COR-L47 (cell line): ENCODE results near the gene DNAJC12.
"Not testable (repeated sequence)": the region's sequence is repeated elsewhere in the genome, so short reads cannot be mapped to it uniquely, and the experiment has no call there.

ENCODE experiments used
- DNase-seq: peaks from one replicate; lab custom pipeline; 2025; lab: John Stamatoyannopoulos, UW

Gene DNAJC12

GRCh38 chr10:67837541-67838314 lies at the start of gene DNAJC12:
Gene DNAJC12, minus strand, starts transcription at chr10:67838188. Its CDS starts 177 bp downstream, at chr10:67838011.
- peak; percentile 18 for DNase-seq

GRCh38 chr10:67884842-67885670 lies 47.1 kb upstream of the DNAJC12 start:
- peak; percentile 62 for DNase-seq

- DNase-seq = peak; percentile 86
Measured at GRCh38 chr10:67884313-67884841, 46.4 kb upstream of the DNAJC12 start, which contains the start of gene SIRT1. Gene SIRT1, plus strand, starts transcription at chr10:67884656. Its CDS starts 66 bp downstream, at chr10:67884722.

- no peak for DNase-seq
Measured at GRCh38 chr10:67883710-67884312, 45.8 kb upstream of the DNAJC12 start.

GRCh38 chr10:67878133-67878532 lies 40.1 kb upstream of the DNAJC12 start:
- DNase-seq = no peak

GRCh38 chr10:67877421-67877820 lies 39.4 kb upstream of the DNAJC12 start:
- not testable (repeated sequence) for DNase-seq

GRCh38 chr10:67875340-67876238 lies 37.6 kb upstream of the DNAJC12 start:
- DNase-seq = no peak

- no peak for DNase-seq
Measured at GRCh38 chr10:67869996-67870395, 32.0 kb upstream of the DNAJC12 start.

- DNase-seq = no peak
Measured at GRCh38 chr10:67868132-67868531, 30.1 kb upstream of the DNAJC12 start.

DNA sequence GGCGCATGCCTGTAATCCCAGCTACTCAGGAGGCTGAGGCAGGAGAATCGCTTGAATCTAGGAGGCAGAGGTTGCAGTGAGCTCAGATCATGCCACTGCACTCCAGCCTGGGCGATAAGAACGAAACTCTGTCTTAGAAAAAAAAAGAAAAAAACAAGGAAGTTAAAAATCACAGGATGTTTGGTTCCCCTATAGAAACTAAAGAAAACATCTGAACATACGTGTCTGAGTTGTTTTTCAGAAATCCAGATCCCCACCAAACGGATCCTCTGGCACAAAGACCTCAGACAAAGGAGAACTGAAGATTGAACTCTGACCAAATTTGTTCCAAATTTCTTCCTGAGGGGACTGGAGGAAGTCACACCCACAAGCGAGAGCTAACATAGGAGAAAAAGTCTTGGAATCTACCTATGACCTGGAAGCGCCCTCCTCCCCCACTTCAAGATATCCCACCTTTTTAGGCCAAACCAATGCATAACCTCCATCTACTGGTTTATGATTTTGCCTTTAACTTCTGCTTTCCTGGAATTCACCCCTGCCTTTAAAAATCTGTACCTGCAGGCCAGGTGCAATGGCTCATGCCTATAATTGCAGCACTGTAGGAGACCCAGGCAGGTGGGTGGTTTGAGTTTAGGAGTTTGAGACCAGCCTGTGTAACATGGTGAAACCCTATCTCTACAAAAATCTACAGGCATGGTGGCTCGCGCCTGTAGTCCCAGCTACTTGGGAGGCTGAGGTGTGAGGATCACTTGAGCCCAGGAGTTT lies 26.8 kb upstream of the DNAJC12 start:
- DNase-seq = no peak

DNA sequence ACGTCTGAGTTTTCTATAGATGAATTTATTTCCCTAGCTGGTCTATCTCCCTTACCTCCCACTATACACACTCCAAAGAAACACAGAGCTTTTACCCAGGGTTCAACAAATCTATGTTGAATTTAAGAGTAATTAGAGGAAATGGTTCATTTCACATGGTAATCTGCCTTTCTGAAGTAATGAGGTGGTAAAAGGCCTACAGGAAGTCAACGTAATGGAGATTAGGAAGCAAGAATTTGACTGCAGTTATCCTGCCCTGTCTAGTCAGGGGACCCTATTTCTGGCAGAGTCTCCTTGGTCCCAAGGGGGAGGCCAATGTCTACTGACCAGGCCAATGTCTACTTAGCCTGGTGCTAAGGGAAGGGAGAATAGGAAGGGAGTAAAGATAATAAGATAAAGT lies 25.1 kb upstream of the DNAJC12 start:
- no peak for DNase-seq

DNA sequence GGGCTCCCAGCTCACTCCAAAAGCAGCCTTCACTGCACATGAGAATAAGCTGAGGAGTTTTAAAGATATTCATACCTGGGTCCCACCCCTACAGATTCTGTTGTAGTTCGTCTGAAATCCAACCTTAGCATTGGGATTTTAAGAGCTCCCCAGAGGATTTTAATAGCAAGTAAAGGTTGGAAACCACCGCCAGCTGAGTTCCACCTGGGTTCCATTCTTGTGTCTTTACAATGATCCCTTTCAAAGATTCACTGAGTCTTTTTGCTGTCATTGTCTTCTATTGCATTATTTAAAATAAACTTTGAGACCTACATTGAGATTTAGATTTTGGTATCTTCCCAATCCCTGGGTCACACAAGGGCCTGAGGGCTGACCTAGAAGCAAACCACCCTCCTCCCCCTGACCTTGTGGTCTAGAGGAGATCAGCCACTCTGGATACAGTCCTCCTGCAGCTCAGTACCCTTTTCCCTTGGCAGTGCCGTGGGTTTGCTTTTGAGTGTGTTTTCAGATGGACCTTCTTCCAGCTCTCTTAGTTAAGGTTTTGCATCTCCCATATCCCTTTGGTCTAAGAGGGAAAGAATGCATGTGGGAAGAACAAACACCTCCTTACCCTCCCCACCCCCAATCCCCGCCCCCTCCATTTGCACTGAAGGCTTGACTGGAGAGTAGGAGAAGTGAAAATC lies 23.9 kb upstream of the DNAJC12 start:
- DNase-seq = no peak

GRCh38 chr10:67858971-67859370 lies 21.0 kb upstream of the DNAJC12 start:
- DNase-seq = no peak

GRCh38 chr10:67853512-67853911 lies 15.5 kb upstream of the DNAJC12 start:
- no peak for DNase-seq

- DNase-seq = no peak
Measured at GRCh38 chr10:67852761-67853160, 14.8 kb upstream of the DNAJC12 start.

- no peak for DNase-seq
Measured at GRCh38 chr10:67851186-67851585, 13.2 kb upstream of the DNAJC12 start.

DNA sequence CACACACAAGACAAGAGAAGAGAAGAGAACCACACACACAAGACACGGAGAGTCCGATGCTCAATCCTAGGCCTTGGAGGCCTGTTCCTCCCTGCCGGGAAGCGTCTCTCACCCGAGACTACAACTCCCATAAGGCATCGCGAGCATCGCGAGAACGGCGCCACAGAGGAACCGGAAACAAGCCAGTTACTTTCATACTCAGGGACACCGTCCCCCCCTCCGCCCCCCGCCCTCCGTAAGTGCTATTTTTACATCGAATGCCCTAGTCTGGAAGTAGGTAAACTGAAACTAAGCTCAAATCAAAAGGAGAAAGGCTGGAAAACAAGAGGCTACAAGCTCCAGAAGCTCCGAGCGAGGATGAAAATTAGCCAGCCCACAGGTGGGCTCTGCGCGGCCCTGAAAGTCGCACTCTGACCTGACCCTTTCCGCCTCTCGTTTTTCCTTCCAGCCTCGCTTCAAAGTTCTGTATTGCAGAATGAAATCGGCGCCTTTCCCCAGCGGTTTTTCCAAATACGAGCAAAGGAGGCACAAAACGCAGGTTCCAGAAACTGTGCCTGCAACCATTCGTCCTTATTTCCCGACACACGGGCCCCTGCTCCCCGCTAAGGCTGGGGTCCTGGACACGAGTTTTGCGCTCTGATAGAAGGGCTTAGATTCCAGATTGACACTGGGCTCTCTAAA lies 11.5 kb upstream of the DNAJC12 start:
- peak; percentile 75 for DNase-seq

DNA sequence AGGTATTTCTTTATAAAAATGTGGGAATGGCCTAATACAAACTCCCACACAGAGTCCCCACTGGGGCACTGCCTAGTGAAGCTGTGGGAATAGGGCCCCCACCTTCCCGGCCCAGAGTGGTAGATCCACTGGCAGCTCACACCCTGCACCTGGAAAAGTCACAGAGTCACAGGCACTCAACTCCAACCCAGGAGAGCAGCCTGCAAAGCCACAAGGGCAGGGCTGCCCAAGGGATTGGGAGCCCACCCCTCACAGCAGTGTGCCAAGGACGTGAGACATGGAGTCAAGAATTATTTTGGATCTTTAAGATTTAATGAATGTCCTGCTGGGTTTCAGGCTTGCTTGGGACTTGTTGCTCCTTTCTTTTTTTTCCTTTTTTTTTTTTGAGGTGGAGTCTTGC lies 5.3 kb upstream of the DNAJC12 start:
- DNase-seq = no peak

GRCh38 chr10:67841737-67842136 lies 3.7 kb upstream of the DNAJC12 start:
- no peak for DNase-seq
